ENCODE results near the gene COG8. TPM values are rescaled to one million over a fixed set of nuclear protein-coding genes. Genes with fewer than 3 reads are reported as not detected.
A peak's percentile ranks its signal among the peaks of the same experiment; 100 is the strongest.

COG8 gene
- total and polyA plus RNA-seq, 4 donors, result 18.3 to 36.3 (median 26.3) TPM

- Histone ChIP-seq H3K9me3 (ENCODE audit: control insufficient read depth in 4 of 4, insufficient read depth in 3 of 4, low read length in 3 of 4) (no peaks in the 10 kb centered on the region), H3K4me1 (ENCODE audit: control insufficient read depth in 5 of 5, insufficient read depth in 5 of 5, low read length in 5 of 5) (peaks cover 0 to 3% (median 1%) of the 10 kb centered on the region in 5 donors), H3K4me3 (no peak overlapping the region), H3K27ac (ENCODE audit: low read depth in 1 of 2, low read length in 1 of 2) (no peak overlapping the region), H3K27me3 (ENCODE audit: control insufficient read depth in 3 of 3, insufficient read depth in 3 of 3, low read length in 2 of 3) (no peaks in the 10 kb centered on the region), H3K9ac (ENCODE audit: insufficient read depth in 1 of 2, low read length in 2 of 2) (no peak overlapping the region), H3K36me3 (ENCODE audit: control insufficient read depth in 4 of 4, insufficient read depth in 4 of 4, low read length in 4 of 4) (peaks cover 2 to 4% (median 3%) of the 10 kb centered on the region in 4 donors)
- ATAC-seq (ENCODE audit: insufficient read depth, low FRiP score) (no peak), DNase-seq (peak in 2 of 3 donors; percentile 38 to 47)
- TF ChIP-seq CTCF (IDR thresholded peaks at IDR 0.05; ENCODE audit: control extremely low read depth, extremely low read depth), result no peak
- 56 to 69% methylated on average over 1 of the region's 1 CpG for WGBS, 2 donors
Measured at GRCh38 chr16:69307091-69307490, 32.3 kb downstream of the COG8 start.

- Histone ChIP-seq H3K27ac (ENCODE audit: low read depth in 1 of 2, low read length in 1 of 2) (no peak overlapping the region), H3K4me1 (ENCODE audit: control insufficient read depth in 5 of 5, insufficient read depth in 5 of 5, low read length in 5 of 5) (no peaks in the 10 kb centered on the region), H3K27me3 (ENCODE audit: control insufficient read depth in 3 of 3, insufficient read depth in 3 of 3, low read length in 2 of 3) (no peaks in the 10 kb centered on the region), H3K9me3 (ENCODE audit: control insufficient read depth in 4 of 4, insufficient read depth in 3 of 4, low read length in 3 of 4) (no peaks in the 10 kb centered on the region), H3K36me3 (ENCODE audit: control insufficient read depth in 4 of 4, insufficient read depth in 4 of 4, low read length in 4 of 4) (peaks cover 2 to 14% (median 9%) of the 10 kb centered on the region in 4 donors), H3K4me3 (no peak overlapping the region), H3K9ac (ENCODE audit: insufficient read depth in 1 of 2, low read length in 2 of 2) (no peak overlapping the region)
- ATAC-seq (ENCODE audit: insufficient read depth, low FRiP score) (no peak), DNase-seq (no peak)
- no peak for TF ChIP-seq CTCF (IDR thresholded peaks at IDR 0.05; ENCODE audit: control extremely low read depth, extremely low read depth)
- WGBS, 2 donors, result 82 to 91% methylated on average over 1 of the region's 1 CpG
Measured at GRCh38 chr16:69306031-69306430, 33.3 kb downstream of the COG8 start.

GRCh38 chr16:69302301-69302700 is 37.1 kb downstream of the COG8 start:
- WGBS, 2 donors, result 93 to 94% methylated on average over 4 of the region's 4 CpGs
- H3K4me1 ChIP-seq (ENCODE audit: control insufficient read depth in 5 of 5, insufficient read depth in 5 of 5, low read length in 5 of 5), result no peaks in the 10 kb centered on the region

More at GRCh38 chr16:69302301-69302700, 37.1 kb downstream of the COG8 start:
- peaks cover 10 to 21% (median 13%) of the 10 kb centered on the region in 4 donors for H3K36me3 ChIP-seq (ENCODE audit: control insufficient read depth in 4 of 4, insufficient read depth in 4 of 4, low read length in 4 of 4)
- H3K4me3 ChIP-seq, result no peak overlapping the region
- H3K27ac ChIP-seq (ENCODE audit: low read depth in 1 of 2, low read length in 1 of 2), result no peak overlapping the region
- ATAC-seq (ENCODE audit: insufficient read depth, low FRiP score) (no peak), DNase-seq (no peak)
- TF ChIP-seq CTCF (IDR thresholded peaks at IDR 0.05; ENCODE audit: control extremely low read depth, extremely low read depth), result no peak
- H3K9me3 ChIP-seq (ENCODE audit: control insufficient read depth in 4 of 4, insufficient read depth in 3 of 4, low read length in 3 of 4), result no peaks in the 10 kb centered on the region
- no peaks in the 10 kb centered on the region for H3K27me3 ChIP-seq (ENCODE audit: control insufficient read depth in 3 of 3, insufficient read depth in 3 of 3, low read length in 2 of 3)
- no peak overlapping the region for H3K9ac ChIP-seq (ENCODE audit: insufficient read depth in 1 of 2, low read length in 2 of 2)

All from lung (tissue), 12 donors.